ENCODE measurements around the gene TUBB3.

DNA sequence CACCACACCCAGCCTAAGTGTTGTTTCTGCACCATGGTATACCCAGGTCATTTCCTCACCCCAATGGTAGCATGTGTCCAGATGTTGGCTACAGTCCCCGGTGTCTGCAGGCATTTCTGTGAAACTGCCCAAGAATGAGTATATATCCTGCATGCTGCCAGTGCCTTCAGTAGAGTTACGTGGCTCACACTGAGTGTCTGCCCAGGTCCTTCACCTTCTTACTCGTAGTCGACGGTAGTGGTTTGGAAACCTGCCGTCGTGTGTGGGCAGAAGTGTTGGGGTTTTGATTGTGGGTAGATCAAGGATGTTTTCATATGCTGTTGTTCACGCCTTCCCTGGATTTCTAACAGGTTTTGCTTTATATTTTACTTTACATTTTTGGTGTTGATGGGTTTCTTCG lies 32.9 kb upstream of the TUBB3 start:
- TF ChIP-seq, protein P1, sequence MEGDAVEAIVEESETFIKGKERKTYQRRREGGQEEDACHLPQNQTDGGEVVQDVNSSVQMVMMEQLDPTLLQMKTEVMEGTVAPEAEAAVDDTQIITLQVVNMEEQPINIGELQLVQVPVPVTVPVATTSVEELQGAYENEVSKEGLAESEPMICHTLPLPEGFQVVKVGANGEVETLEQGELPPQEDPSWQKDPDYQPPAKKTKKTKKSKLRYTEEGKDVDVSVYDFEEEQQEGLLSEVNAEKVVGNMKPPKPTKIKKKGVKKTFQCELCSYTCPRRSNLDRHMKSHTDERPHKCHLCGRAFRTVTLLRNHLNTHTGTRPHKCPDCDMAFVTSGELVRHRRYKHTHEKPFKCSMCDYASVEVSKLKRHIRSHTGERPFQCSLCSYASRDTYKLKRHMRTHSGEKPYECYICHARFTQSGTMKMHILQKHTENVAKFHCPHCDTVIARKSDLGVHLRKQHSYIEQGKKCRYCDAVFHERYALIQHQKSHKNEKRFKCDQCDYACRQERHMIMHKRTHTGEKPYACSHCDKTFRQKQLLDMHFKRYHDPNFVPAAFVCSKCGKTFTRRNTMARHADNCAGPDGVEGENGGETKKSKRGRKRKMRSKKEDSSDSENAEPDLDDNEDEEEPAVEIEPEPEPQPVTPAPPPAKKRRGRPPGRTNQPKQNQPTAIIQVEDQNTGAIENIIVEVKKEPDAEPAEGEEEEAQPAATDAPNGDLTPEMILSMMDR (IDR thresholded peaks at IDR 0.05): no peak
- TF ChIP-seq POLR2A (IDR thresholded peaks at IDR 0.05) (no peak), POLR2AphosphoS5 (IDR thresholded peaks at IDR 0.05) (no peak), EP300 (IDR thresholded peaks at IDR 0.05) (no peak)

Measured in stomach (tissue), 4 donors.